Left ventricle myocardium inferior (tissue), 1 donor: ENCODE measurements around the gene ACSS3. TPM values are rescaled to one million over a fixed set of nuclear protein-coding genes. Genes with fewer than 3 reads are reported as not detected.
A peak's percentile ranks its signal among the peaks of the same experiment; 100 is the strongest.

Experiments used
- DNase-seq: peaks from one replicate; pipeline ENCODE4 v3.0.0-alpha.2; 2020
- H3K27ac ChIP-seq: fragments of 200-600 bp; replicated peaks from 2 replicates; pipeline ENCODE4 v1.8.0; 2021
- H3K27me3 ChIP-seq: fragments of 200-600 bp; 2 replicates; pipeline ENCODE4 v1.8.0; 2021; ENCODE audit warnings: low read depth
- H3K36me3 ChIP-seq: fragments of 200-600 bp; 2 replicates; pipeline ENCODE4 v1.8.0; 2021
- H3K4me1 ChIP-seq: fragments of 200-600 bp; 2 replicates; pipeline ENCODE4 v1.8.0; 2021
- H3K4me3 ChIP-seq: fragments of 200-600 bp; 2 replicates; pipeline ENCODE4 v1.8.0; 2021; ENCODE audit warnings: mild to moderate bottlenecking, moderate library complexity
- H3K9me3 ChIP-seq: fragments of 200-600 bp; replicated peaks from 2 replicates; pipeline ENCODE4 v1.8.0; 2021
- CTCF ChIP-seq: fragments of 200-600 bp; IDR thresholded peaks from 2 replicates; pipeline ENCODE4 v1.8.0; 2021; ENCODE audit warnings: antibody characterized with exemption, mild to moderate bottlenecking, borderline replicate concordance
- intact Hi-C: fragments of 100-400 bp; cut with micrococcal nuclease; formaldehyde crosslinking; loops from one replicate; pipeline ENCODE4 v1.11.0; 2022
- total RNA-seq: library from RNA; stranded (reverse); fragmentation: NEBNext Ultra II Directional; extraction: Animal tissue kit (Norgen Biotek cat#: 25700); gene quantifications from one replicate; pipeline ENCODE4 v1.2.1, GENCODE V29; 2021
- donor health status: DM: no; HTN: yes; CAD: no; lungs with severe emphysema.

Gene ACSS3
- total RNA-seq, 1 donor from 2014 or later: 24.5 TPM

- no peak for TF ChIP-seq CTCF
- Histone ChIP-seq H3K9me3 (peaks cover 9% of the 10 kb centered on the region), H3K27me3 (no peaks in the 10 kb centered on the region), H3K4me1 (no peaks in the 10 kb centered on the region), H3K27ac (no peak overlapping the region), H3K4me3 (no peak overlapping the region), H3K36me3 (peaks cover 2% of the 10 kb centered on the region)
- DNase-seq: no peak
- intact Hi-C loops: no loop called here
These were observed 45.7 kb downstream of the ACSS3 start for GRCh38 chr12:81123611-81124010.

DNA sequence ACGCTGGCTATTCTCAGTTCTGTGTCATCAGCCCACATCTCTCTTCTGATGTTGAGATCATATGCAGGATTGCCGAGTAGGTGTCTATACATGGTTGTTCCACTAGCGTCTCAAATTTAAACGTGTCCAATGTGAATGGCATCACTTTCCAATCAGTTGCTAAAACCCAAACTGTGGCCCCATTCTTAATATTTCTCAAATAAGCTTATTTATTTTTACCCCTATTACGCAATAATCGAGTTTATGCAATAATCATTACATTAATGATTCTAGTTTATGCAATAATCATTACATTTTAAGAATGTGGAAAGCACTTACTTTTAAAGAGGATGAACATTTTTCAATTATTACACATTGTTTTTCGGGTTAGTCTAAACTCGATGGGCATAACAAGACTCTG, 47.8 kb downstream of the ACSS3 start:
- no peak for TF ChIP-seq CTCF
- intact Hi-C loops: no loop called here
- H3K4me1 ChIP-seq: no peaks in the 10 kb centered on the region
- H3K36me3 ChIP-seq: no peaks in the 10 kb centered on the region
- peaks cover 5% of the 10 kb centered on the region for H3K9me3 ChIP-seq
- DNase-seq: no peak
- H3K4me3 ChIP-seq: no peak overlapping the region
- no peak overlapping the region for H3K27ac ChIP-seq
- no peaks in the 10 kb centered on the region for H3K27me3 ChIP-seq

DNA sequence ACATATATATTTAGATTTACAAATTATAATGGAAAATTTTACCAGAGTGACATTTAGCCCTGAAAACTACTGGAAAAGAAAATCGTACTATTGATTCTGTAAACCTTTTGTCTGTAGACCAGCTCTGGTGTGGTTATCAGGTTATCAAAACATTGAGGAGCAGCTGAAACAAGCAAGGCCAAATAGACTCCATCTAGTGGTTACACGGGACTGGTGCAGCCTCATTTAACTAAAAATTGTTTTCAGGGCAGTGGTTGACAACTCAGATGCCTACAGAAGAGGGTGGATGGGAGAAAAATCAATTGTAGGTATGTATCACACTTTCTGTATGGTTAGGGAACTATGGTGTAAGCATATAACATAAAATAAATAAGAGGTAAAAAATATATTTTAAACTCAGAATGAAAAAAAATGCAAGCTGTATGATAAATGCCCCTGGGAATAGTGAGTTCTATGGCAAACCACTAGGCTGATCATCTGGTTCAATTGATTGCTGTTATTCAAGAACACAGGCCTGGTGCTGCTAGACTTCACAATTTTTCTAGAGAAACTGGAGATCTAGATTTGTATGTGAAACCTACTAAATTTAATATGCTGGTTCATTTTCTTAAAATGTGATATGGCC, 51.2 kb downstream of the ACSS3 start:
- Histone ChIP-seq H3K9me3 (peaks cover 5% of the 10 kb centered on the region), H3K27me3 (no peaks in the 10 kb centered on the region), H3K27ac (no peak overlapping the region), H3K4me1 (no peaks in the 10 kb centered on the region), H3K4me3 (no peak overlapping the region), H3K36me3 (no peaks in the 10 kb centered on the region)
- intact Hi-C loops: no loop called here
- no peak for DNase-seq
- TF ChIP-seq CTCF: peak; percentile 79

GRCh38 chr12:81136519-81136918, 58.6 kb downstream of the ACSS3 start:
- Histone ChIP-seq H3K36me3 (no peaks in the 10 kb centered on the region), H3K27me3 (no peaks in the 10 kb centered on the region), H3K4me3 (no peak overlapping the region), H3K4me1 (no peaks in the 10 kb centered on the region), H3K9me3 (no peaks in the 10 kb centered on the region), H3K27ac (no peak overlapping the region)
- no peak for DNase-seq
- intact Hi-C loops: no loop called here
- no peak for TF ChIP-seq CTCF

DNA sequence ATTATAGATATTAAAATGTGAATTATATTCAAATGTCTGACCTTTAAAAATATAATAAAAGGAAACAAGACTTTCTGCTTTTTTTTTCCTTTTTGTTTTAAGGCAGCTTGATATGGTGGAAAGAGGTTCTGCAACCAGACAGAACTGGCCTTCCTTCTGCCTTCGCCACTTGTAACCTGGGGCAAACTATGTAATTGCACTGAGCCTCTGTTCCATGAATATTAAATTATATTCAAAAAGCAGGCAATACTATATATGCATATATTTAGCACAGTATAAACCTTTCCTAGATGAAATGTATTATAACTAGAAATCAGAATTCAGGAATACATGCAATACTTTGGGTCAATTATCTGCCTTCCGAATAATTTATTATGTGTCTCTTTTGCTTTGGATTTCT, 59.9 kb downstream of the ACSS3 start:
- TF ChIP-seq CTCF: no peak
- H3K9me3 ChIP-seq: no peaks in the 10 kb centered on the region
- H3K4me3 ChIP-seq: no peak overlapping the region
- no peaks in the 10 kb centered on the region for H3K4me1 ChIP-seq
- no peak for DNase-seq
- intact Hi-C loops: no loop called here
- H3K27ac ChIP-seq: no peak overlapping the region
- no peaks in the 10 kb centered on the region for H3K36me3 ChIP-seq
- no peaks in the 10 kb centered on the region for H3K27me3 ChIP-seq

DNA sequence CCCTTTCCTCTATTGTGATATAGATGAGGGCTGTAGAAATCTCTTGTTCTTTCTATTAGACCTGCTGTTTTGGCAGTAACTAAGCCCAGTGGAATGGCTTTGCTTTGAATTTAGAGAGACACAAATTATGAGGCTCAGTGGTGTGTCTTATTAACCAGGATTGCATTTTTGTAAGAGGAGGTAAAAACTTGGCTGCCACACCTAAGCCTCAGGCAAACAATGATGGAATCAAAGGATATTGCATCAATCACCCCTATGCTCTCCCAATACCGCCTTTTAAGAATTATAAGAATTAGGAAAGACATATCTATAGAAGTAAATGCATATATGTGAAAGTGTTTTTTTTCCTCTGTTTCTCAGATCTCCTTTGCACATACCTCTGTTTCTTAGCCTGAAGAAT, 63.3 kb downstream of the ACSS3 start:
- H3K9me3 ChIP-seq: no peaks in the 10 kb centered on the region
- no peak overlapping the region for H3K27ac ChIP-seq
- no peak for TF ChIP-seq CTCF
- no peaks in the 10 kb centered on the region for H3K4me1 ChIP-seq
- H3K27me3 ChIP-seq: no peaks in the 10 kb centered on the region
- DNase-seq: no peak
- H3K4me3 ChIP-seq: no peak overlapping the region
- intact Hi-C loops: no loop called here
- peaks cover 16% of the 10 kb centered on the region for H3K36me3 ChIP-seq
